B cell (primary cell): ENCODE measurements around the gene SLC22A24. TPM values are rescaled to one million over a fixed set of nuclear protein-coding genes. Genes with fewer than 3 reads are reported as not detected.

Experiments used
- ATAC-seq: fragments of 200-7000 bp; cut with Tn5 transposase; one replicate; pipeline ENCODE4 v1.10.0; 2021; ENCODE audit warnings: low read depth, mild to moderate bottlenecking, moderate number of reproducible peaks, moderate library complexity
- CTCF ChIA-PET: fragments of 350-600 bp; sonication (Branson Sonifier 250); formaldehyde crosslinking; loops from one replicate; lab custom pipeline; 2021; ENCODE audit warnings: antibody characterized with exemption, inconsistent platforms; lab: Charles Lee
- POLR2A ChIA-PET: fragments of 350-600 bp; sonication (Branson Sonifier 250); formaldehyde crosslinking; loops from one replicate; lab custom pipeline; 2021; ENCODE audit warnings: antibody characterized with exemption; lab: Charles Lee
- DNase-seq: peaks from one replicate; pipeline ENCODE4 v3.0.0; 2013
- H2AFZ ChIP-seq: 2 replicates; pipeline ENCODE4 v1.6.1; 2012; ENCODE audit warnings: mild to moderate bottlenecking, low read depth, low read length; ENCODE audit not compliant: insufficient read depth, poor library complexity, severe bottlenecking
- H3K27ac ChIP-seq, 2 donors: 1 replicate in 1 of 2; 2 replicates in 1 of 2; pipeline ENCODE4 v1.5.1; 2012 to 2013; ENCODE audit warnings: low read length in 2 of 2, mild to moderate bottlenecking in 2 of 2, moderate library complexity in 1 of 2
- H3K27me3 ChIP-seq, 4 experiments: fragments of 200-600 bp in 1 of 4; sonication (generic) in 1 of 4; replicated peaks in 1 of 4; 1 replicate in 2 of 4; 2 replicates in 2 of 4; pipeline versions ENCODE4 v1.6.1 to v1.7.0; 2013 to 2016; ENCODE audit warnings: low read length in 3 of 4, mild to moderate bottlenecking in 2 of 4, mixed read lengths in 1 of 4, moderate library complexity in 1 of 4; ENCODE audit not compliant: insufficient read depth in 4 of 4, control insufficient read depth in 3 of 4; ENCODE audit errors: control extremely low read depth in 1 of 4
- H3K36me3 ChIP-seq, 2 experiments: replicated peaks in 1 of 2; 1 replicate in 1 of 2; 2 replicates in 1 of 2; pipeline versions ENCODE4 v1.6.1 to v1.7.1; 2013; ENCODE audit warnings: low read length in 1 of 2; ENCODE audit not compliant: insufficient read depth in 2 of 2, control insufficient read depth in 1 of 2; ENCODE audit errors: control extremely low read depth in 1 of 2, extremely low read depth in 1 of 2
- H3K4me1 ChIP-seq, 2 donors: fragments of 200-600 bp in 1 of 2; sonication (generic) in 1 of 2; 1 replicate in 1 of 2; 2 replicates in 1 of 2; pipeline versions ENCODE4 v1.5.1 to v1.6.1; 2013 to 2017; ENCODE audit warnings: low read length in 2 of 2; ENCODE audit not compliant: control insufficient read depth in 2 of 2, insufficient read depth in 2 of 2
- H3K4me2 ChIP-seq: replicated peaks from 2 replicates; pipeline ENCODE3; 2012; ENCODE audit warnings: mild to moderate bottlenecking, low read depth, low read length; ENCODE audit not compliant: poor library complexity, severe bottlenecking
- H3K4me3 ChIP-seq, 5 experiments: fragments of 200-600 bp in 1 of 5; sonication (generic) in 1 of 5; 1 replicate in 3 of 5; 2 replicates in 2 of 5; pipeline versions ENCODE4 v1.5.1 to v1.7.0; 2011 to 2016; ENCODE audit warnings: low read length in 4 of 5, mild to moderate bottlenecking in 4 of 5, low read depth in 2 of 5, control low read depth in 1 of 5, moderate library complexity in 1 of 5; ENCODE audit not compliant: insufficient read depth in 1 of 5; ENCODE audit errors: control extremely low read depth in 1 of 5, extremely low read depth in 1 of 5
- H3K79me2 ChIP-seq: fragments of 200-600 bp; sonication (generic); one replicate; pipeline ENCODE4 v1.6.0; 2016; ENCODE audit warnings: low read length; ENCODE audit not compliant: control insufficient read depth, insufficient read depth
- H3K9ac ChIP-seq: fragments of 200-600 bp; sonication (generic); 2 replicates; pipeline ENCODE4 v1.6.1; 2017; ENCODE audit warnings: mild to moderate bottlenecking, low read length, moderate library complexity
- H3K9me3 ChIP-seq, 3 donors: one replicate each; pipeline versions ENCODE4 v1.6.1 to v1.7.1; 2013; ENCODE audit warnings: low read length in 2 of 3; ENCODE audit not compliant: control insufficient read depth in 2 of 3, insufficient read depth in 1 of 3; ENCODE audit errors: control extremely low read depth in 1 of 3
- H4K20me1 ChIP-seq: 2 replicates; pipeline ENCODE4 v1.6.0; 2012; ENCODE audit warnings: mild to moderate bottlenecking, low read length; ENCODE audit not compliant: insufficient read depth, control insufficient read depth, poor library complexity, severe bottlenecking
- H3K27ac Mint-ChIP-seq: one replicate; pipeline ENCODE4 v1.8.0; 2021; ENCODE audit warnings: mixed read lengths
- H3K27me3 Mint-ChIP-seq: one replicate; pipeline ENCODE4 v1.8.0; 2021; ENCODE audit warnings: mixed read lengths
- H3K4me1 Mint-ChIP-seq: one replicate; pipeline ENCODE4 v1.8.0; 2021; ENCODE audit warnings: mixed read lengths
- H3K4me3 Mint-ChIP-seq: one replicate; pipeline ENCODE4 v1.8.0; 2021; ENCODE audit warnings: mixed read lengths
- H3K9me3 Mint-ChIP-seq: one replicate; pipeline ENCODE4 v1.8.0; 2022; ENCODE audit warnings: mixed read lengths; ENCODE audit not compliant: insufficient read depth
- CTCF ChIP-seq: fragments of 200-600 bp; IDR thresholded peaks from one replicate; pipeline ENCODE4 v1.8.0; 2022; ENCODE audit warnings: antibody characterized with exemption, mild to moderate bottlenecking
- EZH2 ChIP-seq: IDR thresholded peaks from 2 replicates; pipeline ENCODE4 v1.6.1; 2012; ENCODE audit warnings: borderline replicate concordance, low read depth, mild to moderate bottlenecking, moderate library complexity, low read length; ENCODE audit not compliant: insufficient read depth, poor library complexity, severe bottlenecking
- WGBS: methylation state at CpG from one replicate; pipeline ENCODE4 v1.1.5; 2013; ENCODE audit warnings: missing lambda C conversion rate; ENCODE audit not compliant: insufficient coverage; 5-methylcytosine and 5-hydroxymethylcytosine counted together
- intact Hi-C: fragments of 100-400 bp; cut with micrococcal nuclease; formaldehyde crosslinking; loops from one replicate; pipeline ENCODE4 v1.10.0; 2022
- polyA plus RNA-seq: library from polyadenylated mRNA; depleted of rRNA; stranded (reverse); fragments of >200 nt; gene quantifications from 2 replicates; pipeline ENCODE4 v1.2.3, GENCODE V29; 2012
- total RNA-seq, 2 donors: library from RNA; stranded (reverse); fragments of 120-200 nt in 1 of 2; gene quantifications; 1 replicate in 1 of 2; 2 replicates in 1 of 2; pipeline versions ENCODE4 v1.2.3 to v1.2.4, GENCODE V29; 2013 to 2022

SLC22A24 gene
- total and polyA plus RNA-seq, 2 donors (not counting 1 experiment from before 2014, with no cell fraction given): not detected

GRCh38 chr11:63146581-63146980, 2.6 kb upstream of the SLC22A24 start:
- WGBS: no CpG with 5 or more reads among the region's 2 CpGs
- DNase-seq (no peak), ATAC-seq (no peak)
- Histone ChIP-seq H3K27ac (no peak overlapping the region), H4K20me1 (no peaks in the 10 kb centered on the region), H3K9me3 (no peaks in the 10 kb centered on the region), H3K4me2 (no peak overlapping the region), H3K27me3 (peaks cover 0 to 5% (median 0%) of the 10 kb centered on the region in 4 experiments), H2AFZ (no peak overlapping the region), H3K4me3 (no peak overlapping the region), H3K36me3 (no peaks in the 10 kb centered on the region), H3K4me1 (no peaks in the 10 kb centered on the region), H3K9ac (no peak overlapping the region), H3K79me2 (no peaks in the 10 kb centered on the region)
- intact Hi-C loops: no loop called here
- Mint-ChIP-seq H3K27ac (no peak overlapping the region), H3K9me3 (no peaks in the 10 kb centered on the region), H3K4me1 (no peaks in the 10 kb centered on the region), H3K4me3 (no peak overlapping the region), H3K27me3 (peaks cover 10% of the 10 kb centered on the region)
- CTCF ChIA-PET: no interaction called here
- TF ChIP-seq CTCF: no peak
- no peak for TF ChIP-seq EZH2
- POLR2A ChIA-PET: no interaction called here

- Histone ChIP-seq H3K4me1 (no peaks in the 10 kb centered on the region), H3K4me2 (no peak overlapping the region), H3K4me3 (no peak overlapping the region), H3K27me3 (peaks cover 0 to 9% (median 3%) of the 10 kb centered on the region in 4 experiments), H3K9ac (no peak overlapping the region), H3K27ac (no peak overlapping the region), H3K9me3 (no peaks in the 10 kb centered on the region), H3K36me3 (no peaks in the 10 kb centered on the region), H4K20me1 (no peaks in the 10 kb centered on the region), H2AFZ (no peak overlapping the region), H3K79me2 (no peaks in the 10 kb centered on the region)
- Mint-ChIP-seq H3K9me3 (no peaks in the 10 kb centered on the region), H3K27ac (no peak overlapping the region), H3K4me1 (no peaks in the 10 kb centered on the region), H3K4me3 (no peak overlapping the region), H3K27me3 (peaks cover 23% of the 10 kb centered on the region)
- ATAC-seq: no peak
- ChIA-PET CTCF (no interaction called here), POLR2A (no interaction called here)
- TF ChIP-seq CTCF (no peak), EZH2 (no peak)
- intact Hi-C loops: no loop called here
- DNase-seq: no peak
- WGBS: 63% methylated on average over 3 of the region's 3 CpGs
These were observed 1.6 kb downstream of the SLC22A24 start for GRCh38 chr11:63142459-63142858.
